Measurements from ENCODE around the gene RFX5.

GRCh38 chr1:151386002-151386401, 39.0 kb upstream of the RFX5 start:
- TF ChIP-seq CTCF (IDR thresholded peaks at IDR 0.05; ENCODE audit: low read depth, low read length, poor library complexity, severe bottlenecking) (no peak), EZH2phosphoT487 (IDR thresholded peaks at IDR 0.05; ENCODE audit: borderline replicate concordance, low read length) (no peak)
